IPS-18a (cell line): ENCODE results near the gene PHKG2.
A peak's percentile ranks its signal among the peaks of the same experiment; 100 is the strongest.

ENCODE experiments used
- H3K27ac ChIP-seq: one replicate; pipeline ENCODE4 v1.5.1; 2013; ENCODE audit warnings: low read length
- H3K27me3 ChIP-seq: one replicate; pipeline ENCODE4 v1.6.1; 2013; ENCODE audit warnings: mild to moderate bottlenecking, low read length; ENCODE audit not compliant: control insufficient read depth, insufficient read depth
- H3K36me3 ChIP-seq: one replicate; pipeline ENCODE4 v1.6.1; 2013; ENCODE audit warnings: low read depth, low read length; ENCODE audit not compliant: control insufficient read depth
- H3K4me1 ChIP-seq: one replicate; pipeline ENCODE4 v1.6.1; 2013; ENCODE audit warnings: low read depth, low read length; ENCODE audit not compliant: control insufficient read depth
- H3K4me3 ChIP-seq: one replicate; pipeline ENCODE4 v1.5.1; 2013; ENCODE audit warnings: low read length
- H3K9ac ChIP-seq: one replicate; pipeline ENCODE4 v1.6.1; 2013; ENCODE audit warnings: mild to moderate bottlenecking, low read length, moderate library complexity
- H3K9me3 ChIP-seq: one replicate; pipeline ENCODE4 v1.6.1; 2013; ENCODE audit warnings: low read depth, low read length; ENCODE audit not compliant: control insufficient read depth

The PHKG2 gene

DNA sequence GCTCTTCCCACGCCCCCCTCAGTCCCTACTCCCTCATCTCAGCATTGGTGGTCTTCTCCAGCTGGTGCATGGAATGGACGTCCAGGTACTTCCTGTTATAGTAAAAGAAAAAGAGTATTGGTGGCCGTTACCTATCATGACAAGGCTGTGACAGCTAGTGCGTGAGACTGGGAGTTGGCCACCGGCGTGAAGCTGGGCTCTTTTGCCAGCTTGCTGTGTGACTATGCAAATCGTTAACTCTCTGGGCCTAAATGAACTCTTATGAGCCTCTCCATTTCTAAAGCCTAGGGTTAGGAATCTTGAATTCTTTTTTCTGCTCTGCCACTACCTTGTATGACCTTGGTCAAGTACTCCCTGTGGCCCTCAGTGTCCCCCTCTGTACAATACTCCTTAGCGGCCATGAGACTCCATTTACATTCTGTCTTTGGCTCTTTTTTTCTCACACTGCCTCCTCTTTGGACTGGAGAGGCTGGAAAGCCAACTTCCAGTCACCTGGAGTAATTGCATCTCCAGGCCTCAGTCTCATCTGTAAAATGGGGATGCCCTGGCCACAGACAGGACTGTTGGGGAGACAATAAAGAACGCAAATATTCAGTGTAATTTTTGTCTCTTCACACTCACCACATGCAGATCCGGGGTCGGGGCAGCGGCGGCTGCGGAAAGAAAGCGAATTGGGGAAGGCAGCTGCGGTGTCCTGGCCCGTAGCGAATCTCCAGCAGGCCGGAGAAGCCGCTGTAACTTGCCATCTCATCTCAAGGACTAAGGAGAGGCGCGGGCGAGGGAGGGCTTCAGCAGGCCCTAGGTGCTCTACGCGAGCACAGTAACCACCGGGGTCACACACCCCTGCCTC is 12.6 kb downstream of the PHKG2 start:
- Histone ChIP-seq H3K4me3 (peak overlapping the region; percentile 88), H3K4me1 (no peaks in the 10 kb centered on the region), H3K9ac (peak overlapping the region; percentile 58), H3K36me3 (peaks cover 33% of the 10 kb centered on the region), H3K27me3 (no peaks in the 10 kb centered on the region), H3K27ac (no peak overlapping the region), H3K9me3 (no peaks in the 10 kb centered on the region)

GRCh38 chr16:30761427-30761927 is 13.3 kb downstream of the PHKG2 start:
- peaks cover 34% of the 10 kb centered on the region for H3K36me3 ChIP-seq
- H3K9me3 ChIP-seq: no peaks in the 10 kb centered on the region
- no peaks in the 10 kb centered on the region for H3K27me3 ChIP-seq
- H3K4me3 ChIP-seq: peak overlapping the region; percentile 88
- no peak overlapping the region for H3K27ac ChIP-seq
- peak overlapping the region; percentile 58 for H3K9ac ChIP-seq
- H3K4me1 ChIP-seq: no peaks in the 10 kb centered on the region

DNA sequence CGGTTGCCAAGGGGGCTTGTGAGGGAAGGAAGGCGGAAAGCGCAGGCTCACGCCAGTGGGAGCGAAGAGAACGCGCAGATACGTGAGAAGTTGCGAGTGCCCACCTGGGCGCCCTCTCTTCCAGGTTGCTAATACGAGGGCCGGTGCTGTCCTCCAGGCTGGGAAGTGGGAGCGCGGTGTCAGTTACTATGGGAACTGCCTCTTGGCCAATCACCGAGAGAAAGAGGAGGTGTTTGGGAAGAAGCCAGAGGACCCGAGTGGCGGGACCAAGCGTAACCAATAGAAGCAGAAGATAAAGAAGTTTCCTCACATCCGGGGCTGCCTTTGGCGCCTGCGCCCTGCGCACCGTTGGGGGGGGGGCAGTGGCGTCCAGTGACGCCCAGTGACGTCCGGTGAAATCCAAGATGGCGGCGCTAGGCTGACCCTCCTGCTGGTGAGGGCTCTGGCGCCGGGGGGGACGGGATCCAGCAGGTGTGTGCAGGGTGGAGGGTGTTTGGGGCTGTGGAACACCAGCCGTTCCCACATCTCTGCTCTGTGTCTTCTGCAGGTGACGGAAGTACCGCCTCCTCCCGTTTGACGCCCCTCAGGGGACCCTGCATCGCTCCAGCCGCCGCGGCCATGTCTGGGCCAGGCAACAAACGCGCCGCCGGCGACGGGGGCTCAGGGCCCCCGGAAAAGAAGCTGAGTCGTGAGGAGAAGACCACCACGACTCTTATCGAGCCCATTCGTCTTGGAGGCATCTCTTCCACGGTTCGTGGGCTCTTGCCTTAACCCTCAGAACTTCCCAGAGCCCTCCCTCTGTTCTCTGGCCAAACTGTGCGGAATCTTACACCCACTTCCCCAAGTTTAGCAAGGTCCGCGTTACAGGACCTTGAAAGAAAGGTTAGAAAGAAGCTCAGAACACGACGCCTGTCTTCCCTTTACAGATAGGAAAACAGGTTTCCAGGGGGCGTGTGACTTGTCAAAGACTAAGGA is 14.0 kb downstream of the PHKG2 start, which contains the start of the genes CFAP119 and RNF40:
Gene CFAP119, minus strand, starts transcription at position 135 of the 975 bp plus-strand sequence. CDS start 314 bp downstream, outside the sequence.
Gene RNF40, plus strand, starts transcription at position 395 of the 975 bp plus-strand sequence. Its CDS starts 224 bp downstream, at position 619.
- Histone ChIP-seq H3K4me3 (peak within 1 kb of the TSS; percentile 88), H3K36me3 (peaks cover 41% of the 10 kb centered on the region), H3K9ac (peak within 1 kb of the TSS; percentile 72), H3K9me3 (no peaks in the 10 kb centered on the region), H3K27me3 (no peaks in the 10 kb centered on the region), H3K4me1 (no peaks in the 10 kb centered on the region), H3K27ac (peak within 1 kb of the TSS; percentile 63)

GRCh38 chr16:30762991-30763725 is 14.9 kb downstream of the PHKG2 start:
- H3K27me3 ChIP-seq: no peaks in the 10 kb centered on the region
- H3K4me1 ChIP-seq: no peaks in the 10 kb centered on the region
- no peaks in the 10 kb centered on the region for H3K9me3 ChIP-seq
- H3K27ac ChIP-seq: no peak overlapping the region
- peak overlapping the region; percentile 72 for H3K9ac ChIP-seq
- peak overlapping the region; percentile 88 for H3K4me3 ChIP-seq
- peaks cover 51% of the 10 kb centered on the region for H3K36me3 ChIP-seq

GRCh38 chr16:30764086-30764485 is 15.9 kb downstream of the PHKG2 start:
- Histone ChIP-seq H3K4me1 (no peaks in the 10 kb centered on the region), H3K27ac (no peak overlapping the region), H3K27me3 (no peaks in the 10 kb centered on the region), H3K9me3 (no peaks in the 10 kb centered on the region), H3K9ac (no peak overlapping the region), H3K4me3 (no peak overlapping the region), H3K36me3 (peaks cover 60% of the 10 kb centered on the region)

DNA sequence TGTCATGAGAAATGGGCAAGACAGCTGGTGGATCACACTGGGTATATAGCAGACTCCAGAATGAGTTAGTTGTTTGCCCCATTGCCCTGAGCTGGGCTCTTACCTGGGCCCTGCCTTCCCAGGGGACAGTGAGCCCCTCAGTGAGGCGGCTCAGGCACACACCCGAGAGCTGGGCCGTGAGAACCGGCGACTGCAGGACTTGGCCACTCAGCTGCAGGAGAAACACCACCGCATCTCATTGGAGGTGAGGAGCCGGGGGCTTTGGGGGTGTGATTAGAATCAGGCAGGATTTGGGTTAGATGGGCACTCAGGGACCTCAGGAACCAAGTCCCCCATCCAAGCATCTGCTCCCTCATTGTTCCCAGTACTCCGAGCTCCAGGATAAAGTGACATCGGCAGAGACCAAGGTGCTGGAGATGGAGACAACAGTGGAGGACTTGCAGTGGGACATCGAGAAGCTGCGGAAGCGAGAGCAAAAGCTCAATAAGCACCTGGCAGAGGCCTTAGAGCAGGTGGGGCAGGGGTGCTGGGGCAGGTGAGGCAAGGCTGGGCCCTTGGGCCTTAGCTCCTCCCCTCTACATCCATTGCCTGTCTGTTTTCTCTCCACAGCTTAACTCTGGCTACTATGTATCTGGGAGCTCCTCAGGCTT is 16.7 kb downstream of the PHKG2 start:
- Histone ChIP-seq H3K4me1 (no peaks in the 10 kb centered on the region), H3K36me3 (peaks cover 67% of the 10 kb centered on the region), H3K9me3 (no peaks in the 10 kb centered on the region), H3K9ac (no peak overlapping the region), H3K4me3 (no peak overlapping the region), H3K27me3 (no peaks in the 10 kb centered on the region), H3K27ac (no peak overlapping the region)

GRCh38 chr16:30766206-30766932 is 18.1 kb downstream of the PHKG2 start:
- Histone ChIP-seq H3K4me1 (no peaks in the 10 kb centered on the region), H3K36me3 (peaks cover 78% of the 10 kb centered on the region), H3K4me3 (no peak overlapping the region), H3K27me3 (no peaks in the 10 kb centered on the region), H3K27ac (no peak overlapping the region), H3K9ac (no peak overlapping the region), H3K9me3 (no peaks in the 10 kb centered on the region)

DNA sequence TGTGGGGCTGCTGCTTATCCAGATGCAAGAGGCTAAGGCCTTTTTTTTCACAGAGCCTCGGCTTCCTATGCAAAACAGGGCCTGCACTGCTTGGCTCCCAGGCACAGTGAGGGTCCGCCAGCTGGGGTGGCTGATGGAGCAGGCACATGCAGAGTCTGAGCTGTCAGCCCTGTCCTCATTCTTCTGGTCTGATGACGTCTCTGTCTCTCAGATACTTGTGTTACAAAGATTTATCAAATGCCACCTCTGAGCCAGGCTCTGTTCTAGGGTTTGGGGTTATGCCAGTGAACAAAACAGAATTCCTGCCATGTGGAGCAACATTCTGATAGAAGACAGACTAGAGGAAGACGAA is 18.7 kb downstream of the PHKG2 start:
- H3K9me3 ChIP-seq: no peaks in the 10 kb centered on the region
- no peak overlapping the region for H3K27ac ChIP-seq
- H3K27me3 ChIP-seq: no peaks in the 10 kb centered on the region
- H3K9ac ChIP-seq: no peak overlapping the region
- H3K36me3 ChIP-seq: peaks cover 82% of the 10 kb centered on the region
- H3K4me1 ChIP-seq: no peaks in the 10 kb centered on the region
- no peak overlapping the region for H3K4me3 ChIP-seq

GRCh38 chr16:30767767-30768465 is 19.7 kb downstream of the PHKG2 start:
- Histone ChIP-seq H3K4me1 (no peaks in the 10 kb centered on the region), H3K4me3 (no peak overlapping the region), H3K9me3 (no peaks in the 10 kb centered on the region), H3K27ac (no peak overlapping the region), H3K9ac (no peak overlapping the region), H3K27me3 (no peaks in the 10 kb centered on the region), H3K36me3 (peaks cover 91% of the 10 kb centered on the region)
